Measurements from ENCODE around the gene GPD1L. TPM values are rescaled to one million over a fixed set of nuclear protein-coding genes. Genes with fewer than 3 reads are reported as not detected.

Gene GPD1L
- total RNA-seq, 3 donors from 2014 or later (not counting 1 experiment from before 2014, with no cell fraction given): 14.8 to 35.3 (median 28.4) TPM

DNA sequence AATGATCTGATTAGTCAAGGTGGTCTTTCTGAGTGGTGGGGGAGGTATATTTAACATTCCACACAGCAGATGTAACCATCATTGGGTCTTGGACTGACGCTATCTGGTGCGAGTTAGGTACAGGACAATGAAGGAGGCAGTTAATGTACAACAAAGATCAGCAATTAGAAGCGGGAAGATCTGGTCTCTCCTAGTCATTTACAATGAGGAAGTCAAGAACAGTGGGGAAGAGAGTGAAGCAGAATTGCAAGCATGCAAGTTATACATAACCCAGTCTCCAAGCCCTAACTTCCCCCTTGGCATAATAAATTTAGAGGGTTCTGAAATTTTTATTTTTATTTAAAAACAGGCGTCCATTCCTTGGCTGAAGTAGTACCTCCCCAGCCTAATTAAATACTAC, 14.1 kb downstream of the GPD1L start:
- intact Hi-C loops (cut with micrococcal nuclease): no loop called here
- Histone ChIP-seq H3K4me3 (ENCODE audit: low read length) (no peak overlapping the region), H3K27ac (ENCODE audit: low read length) (no peak overlapping the region), H3K36me3 (ENCODE audit: control insufficient read depth, insufficient read depth, low read length) (no peaks in the 10 kb centered on the region), H3K27me3 (ENCODE audit: control insufficient read depth, insufficient read depth, low read length) (no peaks in the 10 kb centered on the region), H3K4me1 (ENCODE audit: control insufficient read depth, insufficient read depth, low read length) (peaks cover 9% of the 10 kb centered on the region), H3K9me3 (ENCODE audit: control insufficient read depth, insufficient read depth, low read length) (no peaks in the 10 kb centered on the region)
- Mint-ChIP-seq H3K27ac (no peak overlapping the region), H3K4me1 (peaks cover 32 to 42% of the 10 kb centered on the region in 2 donors), H3K4me3 (no peak overlapping the region), H3K36me3 (no peaks in the 10 kb centered on the region), H3K9me3 (no peaks in the 10 kb centered on the region), H3K27me3 (ENCODE audit: low read depth in 2 of 2) (no peaks in the 10 kb centered on the region)
- WGBS (ENCODE audit: insufficient coverage): 77% methylated on average over 3 of the region's 4 CpGs
- TF ChIP-seq, protein P1, sequence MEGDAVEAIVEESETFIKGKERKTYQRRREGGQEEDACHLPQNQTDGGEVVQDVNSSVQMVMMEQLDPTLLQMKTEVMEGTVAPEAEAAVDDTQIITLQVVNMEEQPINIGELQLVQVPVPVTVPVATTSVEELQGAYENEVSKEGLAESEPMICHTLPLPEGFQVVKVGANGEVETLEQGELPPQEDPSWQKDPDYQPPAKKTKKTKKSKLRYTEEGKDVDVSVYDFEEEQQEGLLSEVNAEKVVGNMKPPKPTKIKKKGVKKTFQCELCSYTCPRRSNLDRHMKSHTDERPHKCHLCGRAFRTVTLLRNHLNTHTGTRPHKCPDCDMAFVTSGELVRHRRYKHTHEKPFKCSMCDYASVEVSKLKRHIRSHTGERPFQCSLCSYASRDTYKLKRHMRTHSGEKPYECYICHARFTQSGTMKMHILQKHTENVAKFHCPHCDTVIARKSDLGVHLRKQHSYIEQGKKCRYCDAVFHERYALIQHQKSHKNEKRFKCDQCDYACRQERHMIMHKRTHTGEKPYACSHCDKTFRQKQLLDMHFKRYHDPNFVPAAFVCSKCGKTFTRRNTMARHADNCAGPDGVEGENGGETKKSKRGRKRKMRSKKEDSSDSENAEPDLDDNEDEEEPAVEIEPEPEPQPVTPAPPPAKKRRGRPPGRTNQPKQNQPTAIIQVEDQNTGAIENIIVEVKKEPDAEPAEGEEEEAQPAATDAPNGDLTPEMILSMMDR (IDR thresholded peaks at IDR 0.05): no peak
- ATAC-seq (no peak), DNase-seq (no peak)

DNA sequence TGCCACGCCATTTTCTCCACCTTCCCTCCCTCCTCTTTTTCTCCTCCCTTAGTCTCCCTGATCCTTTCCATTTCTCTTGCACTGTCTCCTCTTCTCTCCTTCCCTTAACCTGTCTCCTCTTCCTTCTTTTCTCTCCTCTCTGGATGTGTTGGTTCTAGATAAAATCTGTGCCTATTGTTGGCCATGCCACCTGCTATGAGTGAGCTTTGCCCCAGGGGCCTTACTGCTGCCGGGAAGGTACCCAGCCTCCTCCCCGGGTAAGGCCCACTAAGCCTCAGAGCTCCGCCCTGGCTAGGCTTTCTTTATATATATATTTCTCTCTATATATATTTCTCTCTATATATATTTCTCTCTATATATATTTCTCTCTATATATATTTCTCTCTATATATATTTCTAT, 14.7 kb downstream of the GPD1L start:
- no peak overlapping the region for H3K27ac Mint-ChIP-seq
- ATAC-seq (no peak), DNase-seq (no peak)
- H3K4me1 ChIP-seq (ENCODE audit: control insufficient read depth, insufficient read depth, low read length): peaks cover 7% of the 10 kb centered on the region
- H3K9me3 Mint-ChIP-seq: no peaks in the 10 kb centered on the region
- TF ChIP-seq, protein P1 (IDR thresholded peaks at IDR 0.05): no peak
- no peaks in the 10 kb centered on the region for H3K27me3 Mint-ChIP-seq (ENCODE audit: low read depth in 2 of 2)
- WGBS (ENCODE audit: insufficient coverage): 88% methylated on average over 3 of the region's 4 CpGs
- no peak overlapping the region for H3K4me3 Mint-ChIP-seq
- H3K27ac ChIP-seq (ENCODE audit: low read length): no peak overlapping the region
- H3K9me3 ChIP-seq (ENCODE audit: control insufficient read depth, insufficient read depth, low read length): no peaks in the 10 kb centered on the region
- no peaks in the 10 kb centered on the region for H3K36me3 ChIP-seq (ENCODE audit: control insufficient read depth, insufficient read depth, low read length)
- no peaks in the 10 kb centered on the region for H3K27me3 ChIP-seq (ENCODE audit: control insufficient read depth, insufficient read depth, low read length)
- H3K4me1 Mint-ChIP-seq: peaks cover 37 to 46% of the 10 kb centered on the region in 2 donors
- H3K36me3 Mint-ChIP-seq: no peaks in the 10 kb centered on the region
- intact Hi-C loops (cut with micrococcal nuclease): no loop called here
- H3K4me3 ChIP-seq (ENCODE audit: low read length): no peak overlapping the region

DNA sequence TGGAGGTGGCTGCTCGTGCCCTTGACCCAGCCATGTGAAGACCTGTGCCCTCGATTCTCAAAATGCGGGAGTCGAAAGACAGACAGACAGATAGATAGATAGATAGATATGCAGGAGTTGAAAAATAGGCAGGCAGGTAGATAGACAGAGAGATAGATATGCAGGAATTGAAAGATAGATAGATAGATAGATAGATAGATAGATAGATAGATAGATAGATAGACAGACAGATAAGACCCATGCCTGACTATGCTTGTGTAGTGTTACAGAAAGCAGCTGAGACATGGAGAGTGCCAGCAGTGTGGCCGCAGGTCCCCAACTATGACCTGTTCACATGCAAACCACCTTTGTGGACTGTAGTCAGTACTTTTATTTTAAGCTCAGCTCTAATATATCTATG, 17.2 kb downstream of the GPD1L start:
- DNase-seq (no peak), ATAC-seq (no peak)
- WGBS (ENCODE audit: insufficient coverage): 98% methylated on average over 5 of the region's 5 CpGs
- Histone ChIP-seq H3K27me3 (ENCODE audit: control insufficient read depth, insufficient read depth, low read length) (no peaks in the 10 kb centered on the region), H3K4me3 (ENCODE audit: low read length) (no peak overlapping the region), H3K36me3 (ENCODE audit: control insufficient read depth, insufficient read depth, low read length) (no peaks in the 10 kb centered on the region), H3K4me1 (ENCODE audit: control insufficient read depth, insufficient read depth, low read length) (peaks cover 7% of the 10 kb centered on the region), H3K27ac (ENCODE audit: low read length) (no peak overlapping the region), H3K9me3 (ENCODE audit: control insufficient read depth, insufficient read depth, low read length) (no peaks in the 10 kb centered on the region)
- Mint-ChIP-seq H3K36me3 (no peaks in the 10 kb centered on the region), H3K4me3 (no peak overlapping the region), H3K27me3 (ENCODE audit: low read depth in 2 of 2) (no peaks in the 10 kb centered on the region), H3K4me1 (peaks cover 43 to 59% of the 10 kb centered on the region in 2 donors), H3K9me3 (no peaks in the 10 kb centered on the region), H3K27ac (no peak overlapping the region)
- TF ChIP-seq, protein P1 (IDR thresholded peaks at IDR 0.05): no peak
- intact Hi-C loops (cut with micrococcal nuclease): no loop called here

DNA sequence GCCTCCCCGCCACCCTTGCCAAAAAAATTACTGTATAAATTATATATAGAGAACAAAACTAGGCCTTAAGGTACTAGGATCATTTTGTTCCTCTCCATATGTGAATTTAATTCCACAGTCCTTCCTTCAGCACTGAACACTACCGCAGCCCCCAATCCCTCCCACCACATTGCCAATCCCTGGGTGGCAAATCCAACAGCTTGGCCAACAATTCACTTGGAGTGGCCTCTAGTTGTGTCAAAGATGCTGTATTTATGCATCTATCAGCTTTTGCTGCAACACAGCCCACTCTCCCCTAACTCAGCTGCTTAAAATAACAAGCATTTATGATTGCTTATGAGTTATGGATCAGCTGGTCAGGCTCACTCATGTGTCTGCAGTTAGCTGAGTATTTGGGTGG, 18.6 kb downstream of the GPD1L start:
- DNase-seq (no peak), ATAC-seq (no peak)
- Histone ChIP-seq H3K9me3 (ENCODE audit: control insufficient read depth, insufficient read depth, low read length) (no peaks in the 10 kb centered on the region), H3K27me3 (ENCODE audit: control insufficient read depth, insufficient read depth, low read length) (no peaks in the 10 kb centered on the region), H3K4me3 (ENCODE audit: low read length) (no peak overlapping the region), H3K4me1 (ENCODE audit: control insufficient read depth, insufficient read depth, low read length) (peaks cover 7% of the 10 kb centered on the region), H3K36me3 (ENCODE audit: control insufficient read depth, insufficient read depth, low read length) (peaks cover 2% of the 10 kb centered on the region), H3K27ac (ENCODE audit: low read length) (no peak overlapping the region)
- WGBS (ENCODE audit: insufficient coverage): 87% methylated on average over 1 of the region's 2 CpGs
- no peaks in the 10 kb centered on the region for H3K27me3 Mint-ChIP-seq (ENCODE audit: low read depth in 2 of 2)
- intact Hi-C loops (cut with micrococcal nuclease): no loop called here
- no peaks in the 10 kb centered on the region for H3K36me3 Mint-ChIP-seq
- H3K4me3 Mint-ChIP-seq: no peak overlapping the region
- H3K27ac Mint-ChIP-seq: no peak overlapping the region
- H3K9me3 Mint-ChIP-seq: no peaks in the 10 kb centered on the region
- TF ChIP-seq, protein P1 (IDR thresholded peaks at IDR 0.05): no peak
- peaks cover 44 to 67% of the 10 kb centered on the region in 2 donors for H3K4me1 Mint-ChIP-seq

All from natural killer cell (primary cell).